ENCODE results near the gene KRT35. TPM values are rescaled to one million over a fixed set of nuclear protein-coding genes. Genes with fewer than 3 reads are reported as not detected.

Gene KRT35
- total RNA-seq, 1 donor from 2014 or later = not detected

- DNase-seq (ENCODE audit: low spot score) = no peak
Observed at GRCh38 chr17:41456204-41456603, 24.7 kb downstream of the KRT35 start.

GRCh38 chr17:41455236-41455635, 25.7 kb downstream of the KRT35 start:
- Mint-ChIP-seq H3K9me3 (ENCODE audit: unreplicated experiment) (no peaks in the 10 kb centered on the region), H3K27ac (ENCODE audit: unreplicated experiment) (no peak overlapping the region), H3K27me3 (ENCODE audit: unreplicated experiment) (peaks cover 2% of the 10 kb centered on the region), H3K4me1 (ENCODE audit: unreplicated experiment) (no peaks in the 10 kb centered on the region), H3K4me3 (ENCODE audit: unreplicated experiment) (no peak overlapping the region), H3K36me3 (ENCODE audit: low read depth, unreplicated experiment) (no peaks in the 10 kb centered on the region)
- DNase-seq (ENCODE audit: low spot score) = no peak
- no peak for TF ChIP-seq CTCF (IDR thresholded peaks at IDR 0.05; ENCODE audit: unreplicated experiment)

More at GRCh38 chr17:41456204-41456603, 24.7 kb downstream of the KRT35 start:
- no peak for TF ChIP-seq CTCF (IDR thresholded peaks at IDR 0.05; ENCODE audit: unreplicated experiment)
- H3K4me3 Mint-ChIP-seq (ENCODE audit: unreplicated experiment) = no peak overlapping the region
- H3K27ac Mint-ChIP-seq (ENCODE audit: unreplicated experiment) = no peak overlapping the region
- H3K9me3 Mint-ChIP-seq (ENCODE audit: unreplicated experiment) = no peaks in the 10 kb centered on the region
- H3K36me3 Mint-ChIP-seq (ENCODE audit: low read depth, unreplicated experiment) = no peaks in the 10 kb centered on the region
- H3K4me1 Mint-ChIP-seq (ENCODE audit: unreplicated experiment) = no peaks in the 10 kb centered on the region
- peaks cover 4% of the 10 kb centered on the region for H3K27me3 Mint-ChIP-seq (ENCODE audit: unreplicated experiment)

GRCh38 chr17:41453066-41453465, 27.9 kb downstream of the KRT35 start:
- Mint-ChIP-seq H3K36me3 (ENCODE audit: low read depth, unreplicated experiment) (no peaks in the 10 kb centered on the region), H3K27ac (ENCODE audit: unreplicated experiment) (no peak overlapping the region), H3K9me3 (ENCODE audit: unreplicated experiment) (no peaks in the 10 kb centered on the region), H3K4me3 (ENCODE audit: unreplicated experiment) (no peak overlapping the region), H3K27me3 (ENCODE audit: unreplicated experiment) (no peaks in the 10 kb centered on the region), H3K4me1 (ENCODE audit: unreplicated experiment) (no peaks in the 10 kb centered on the region)
- no peak for DNase-seq (ENCODE audit: low spot score)
- TF ChIP-seq CTCF (IDR thresholded peaks at IDR 0.05; ENCODE audit: unreplicated experiment) = no peak

GRCh38 chr17:41452281-41452680, 28.7 kb downstream of the KRT35 start:
- no peak for TF ChIP-seq CTCF (IDR thresholded peaks at IDR 0.05; ENCODE audit: unreplicated experiment)
- DNase-seq (ENCODE audit: low spot score) = no peak
- H3K4me3 Mint-ChIP-seq (ENCODE audit: unreplicated experiment) = no peak overlapping the region
- no peaks in the 10 kb centered on the region for H3K27me3 Mint-ChIP-seq (ENCODE audit: unreplicated experiment)
- no peak overlapping the region for H3K27ac Mint-ChIP-seq (ENCODE audit: unreplicated experiment)
- H3K9me3 Mint-ChIP-seq (ENCODE audit: unreplicated experiment) = no peaks in the 10 kb centered on the region
- no peaks in the 10 kb centered on the region for H3K36me3 Mint-ChIP-seq (ENCODE audit: low read depth, unreplicated experiment)
- no peaks in the 10 kb centered on the region for H3K4me1 Mint-ChIP-seq (ENCODE audit: unreplicated experiment)

- Mint-ChIP-seq H3K27me3 (ENCODE audit: unreplicated experiment) (no peaks in the 10 kb centered on the region), H3K27ac (ENCODE audit: unreplicated experiment) (no peak overlapping the region), H3K36me3 (ENCODE audit: low read depth, unreplicated experiment) (no peaks in the 10 kb centered on the region), H3K4me1 (ENCODE audit: unreplicated experiment) (no peaks in the 10 kb centered on the region), H3K9me3 (ENCODE audit: unreplicated experiment) (no peaks in the 10 kb centered on the region), H3K4me3 (ENCODE audit: unreplicated experiment) (no peak overlapping the region)
- TF ChIP-seq CTCF (IDR thresholded peaks at IDR 0.05; ENCODE audit: unreplicated experiment) = no peak
- no peak for DNase-seq (ENCODE audit: low spot score)
Observed at GRCh38 chr17:41451154-41451728, 29.7 kb downstream of the KRT35 start.

All from endothelial cell (in vitro differentiated cells).